ENCODE measurements around the gene TPPP3.

Gene TPPP3

GRCh38 chr16:67405336-67405735 lies 12.0 kb upstream of the TPPP3 start:
- TF ChIP-seq, protein P1, sequence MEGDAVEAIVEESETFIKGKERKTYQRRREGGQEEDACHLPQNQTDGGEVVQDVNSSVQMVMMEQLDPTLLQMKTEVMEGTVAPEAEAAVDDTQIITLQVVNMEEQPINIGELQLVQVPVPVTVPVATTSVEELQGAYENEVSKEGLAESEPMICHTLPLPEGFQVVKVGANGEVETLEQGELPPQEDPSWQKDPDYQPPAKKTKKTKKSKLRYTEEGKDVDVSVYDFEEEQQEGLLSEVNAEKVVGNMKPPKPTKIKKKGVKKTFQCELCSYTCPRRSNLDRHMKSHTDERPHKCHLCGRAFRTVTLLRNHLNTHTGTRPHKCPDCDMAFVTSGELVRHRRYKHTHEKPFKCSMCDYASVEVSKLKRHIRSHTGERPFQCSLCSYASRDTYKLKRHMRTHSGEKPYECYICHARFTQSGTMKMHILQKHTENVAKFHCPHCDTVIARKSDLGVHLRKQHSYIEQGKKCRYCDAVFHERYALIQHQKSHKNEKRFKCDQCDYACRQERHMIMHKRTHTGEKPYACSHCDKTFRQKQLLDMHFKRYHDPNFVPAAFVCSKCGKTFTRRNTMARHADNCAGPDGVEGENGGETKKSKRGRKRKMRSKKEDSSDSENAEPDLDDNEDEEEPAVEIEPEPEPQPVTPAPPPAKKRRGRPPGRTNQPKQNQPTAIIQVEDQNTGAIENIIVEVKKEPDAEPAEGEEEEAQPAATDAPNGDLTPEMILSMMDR (IDR thresholded peaks at IDR 0.05; ENCODE audit: control insufficient read depth, extremely low read depth, insufficient read depth), result no peak
- no peak for DNase-seq (ENCODE audit: low read depth)
- H3K4me3 ChIP-seq (ENCODE audit: low read depth, low read length), result no peak overlapping the region

- peak; percentile 100 for DNase-seq (ENCODE audit: low read depth)
- H3K4me3 ChIP-seq (ENCODE audit: low read depth, low read length), result no peak overlapping the region
- TF ChIP-seq, protein P1 (IDR thresholded peaks at IDR 0.05; ENCODE audit: control insufficient read depth, extremely low read depth, insufficient read depth), result no peak
These were observed 11.5 kb upstream of the TPPP3 start for GRCh38 chr16:67404740-67405226.

GRCh38 chr16:67403976-67404555 lies 10.8 kb upstream of the TPPP3 start:
- TF ChIP-seq, protein P1 (IDR thresholded peaks at IDR 0.05; ENCODE audit: control insufficient read depth, extremely low read depth, insufficient read depth), result no peak
- 0 out of 2 replicates have a peak overlapping the region, but pooled peaks have one; percentile 13 for H3K4me3 ChIP-seq (ENCODE audit: low read depth, low read length)
- no peak for DNase-seq (ENCODE audit: low read depth)

GRCh38 chr16:67400901-67401300 lies 7.6 kb upstream of the TPPP3 start:
- TF ChIP-seq, protein P1 (IDR thresholded peaks at IDR 0.05; ENCODE audit: control insufficient read depth, extremely low read depth, insufficient read depth), result no peak
- no peak overlapping the region for H3K4me3 ChIP-seq (ENCODE audit: low read depth, low read length)
- no peak for DNase-seq (ENCODE audit: low read depth)

DNA sequence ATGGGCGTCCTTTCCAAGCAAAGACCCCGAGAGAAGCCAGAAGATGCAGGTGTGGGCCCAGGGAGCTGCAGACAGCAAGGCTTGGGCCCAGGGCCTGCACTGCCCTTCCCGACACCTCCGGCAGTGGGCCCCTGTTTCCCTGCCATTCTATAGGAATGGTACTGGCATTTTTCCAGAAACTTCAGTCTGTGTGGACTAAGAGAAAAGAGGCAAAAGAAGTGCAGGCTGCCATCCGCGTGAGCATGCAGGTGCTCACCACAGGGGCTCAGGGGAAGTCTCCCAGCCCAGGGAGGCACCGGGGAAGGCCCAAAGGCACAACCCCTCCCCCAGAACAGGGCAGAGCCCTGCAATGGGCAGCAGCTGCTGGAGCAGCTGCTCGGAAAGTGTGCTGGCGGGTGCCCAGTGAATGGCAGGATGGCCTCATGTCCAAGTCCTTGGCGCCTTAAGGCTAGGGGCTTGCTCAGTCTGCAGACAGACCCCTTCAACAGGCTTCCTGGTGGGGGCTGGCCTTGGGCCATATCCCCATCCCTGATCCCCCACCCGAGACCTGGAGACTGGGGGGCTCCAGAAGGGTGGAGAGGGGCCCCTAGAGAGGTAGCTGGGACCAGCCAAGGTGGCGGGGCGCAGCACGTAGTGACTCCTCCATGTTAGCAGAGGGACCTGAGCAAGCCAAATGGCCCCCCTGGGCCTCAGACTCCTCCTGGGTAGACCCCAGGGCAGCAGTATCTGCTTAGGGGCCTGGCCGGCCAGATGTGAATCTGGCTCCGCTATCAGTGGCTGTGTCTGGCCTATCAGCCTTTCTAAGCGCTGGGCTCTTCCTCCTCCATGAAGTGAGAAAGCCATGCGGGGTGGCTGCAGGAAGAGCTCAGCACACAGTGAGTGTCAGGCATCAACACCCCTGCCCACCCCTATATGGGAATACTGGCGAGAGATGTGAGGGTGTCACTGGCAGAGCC lies 6.7 kb upstream of the TPPP3 start:
- TF ChIP-seq, protein P1 (IDR thresholded peaks at IDR 0.05; ENCODE audit: control insufficient read depth, extremely low read depth, insufficient read depth), result no peak
- DNase-seq (ENCODE audit: low read depth), result no peak
- no peak overlapping the region for H3K4me3 ChIP-seq (ENCODE audit: low read depth, low read length)

DNA sequence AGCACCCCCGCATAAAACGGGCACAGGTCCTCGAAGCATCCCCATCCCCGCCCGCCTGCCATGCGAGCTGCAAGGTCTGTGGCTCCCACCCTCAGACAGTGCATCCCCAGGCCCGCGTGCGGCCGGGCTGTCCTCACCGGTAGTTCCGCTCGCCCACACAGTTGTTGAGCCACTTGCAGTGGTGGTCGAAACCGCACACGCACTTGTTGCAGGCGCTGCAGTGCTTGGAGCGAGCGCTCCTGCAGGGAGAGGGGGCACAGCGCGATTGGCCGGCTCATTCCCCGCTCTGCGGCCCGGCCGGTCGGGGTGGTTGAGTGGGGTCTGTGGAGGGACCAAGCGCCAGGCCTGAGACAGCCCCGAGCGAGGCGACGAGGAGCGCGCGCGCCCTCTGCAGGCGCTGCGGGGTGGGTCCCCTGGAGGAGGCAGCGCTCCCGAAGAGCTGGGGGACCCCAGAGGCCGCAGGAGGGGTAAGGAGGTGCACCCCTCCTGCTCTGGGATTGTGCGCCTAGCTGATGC lies 6.0 kb upstream of the TPPP3 start:
- no peak for DNase-seq (ENCODE audit: low read depth)
- no peak overlapping the region for H3K4me3 ChIP-seq (ENCODE audit: low read depth, low read length)
- TF ChIP-seq, protein P1 (IDR thresholded peaks at IDR 0.05; ENCODE audit: control insufficient read depth, extremely low read depth, insufficient read depth), result peak; percentile 26; the same call in 1 of the 2 replicates

Measured in LNCaP clone FGC (cell line).